GM21515 (cell line): ENCODE data around the gene PKM.

ENCODE experiments used
- ATAC-seq: cut with Tn5 transposase; IDR thresholded peaks from one replicate; pipeline ENCODE4 v1.9.1; 2021; ENCODE audit not compliant: unreplicated experiment

Gene PKM

DNA sequence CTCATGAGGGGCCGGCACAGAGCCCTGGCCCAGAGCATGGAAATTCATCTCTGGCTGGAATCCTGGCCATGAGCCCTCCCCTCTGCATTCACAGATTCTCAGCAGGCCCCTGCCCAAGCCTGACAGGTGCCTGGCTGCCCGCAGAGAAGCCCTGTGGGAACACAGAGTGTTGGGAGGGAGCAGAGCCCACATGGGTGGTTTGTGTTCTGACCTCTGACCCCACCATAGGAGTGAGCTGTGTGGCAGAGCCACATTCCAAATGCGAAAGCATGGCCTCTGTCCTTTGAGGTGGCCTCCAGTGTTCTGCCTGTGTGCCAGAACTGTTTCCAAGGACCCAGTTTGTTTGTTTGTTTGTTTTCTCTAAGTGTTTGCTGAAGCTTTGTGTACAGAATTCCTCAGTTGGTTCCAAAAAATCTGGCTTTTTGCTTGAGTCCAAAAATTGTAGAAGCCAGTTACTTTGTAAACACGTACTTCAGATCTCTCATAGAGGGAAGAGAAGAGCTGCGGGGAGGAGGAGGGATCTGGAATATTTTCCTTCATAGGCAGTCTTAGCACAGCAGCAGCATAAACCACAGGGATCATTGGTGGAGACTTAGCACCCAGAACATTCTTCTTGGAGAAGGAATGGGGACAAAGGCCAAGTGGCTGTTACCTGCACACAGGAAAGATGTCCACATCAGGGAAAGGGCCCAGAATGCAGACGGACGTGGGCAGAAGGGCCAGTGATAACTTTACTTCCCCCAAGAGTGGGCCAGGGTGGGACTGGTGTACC lies 69.4 kb downstream of the PKM start:
- ATAC-seq, result no peak

DNA sequence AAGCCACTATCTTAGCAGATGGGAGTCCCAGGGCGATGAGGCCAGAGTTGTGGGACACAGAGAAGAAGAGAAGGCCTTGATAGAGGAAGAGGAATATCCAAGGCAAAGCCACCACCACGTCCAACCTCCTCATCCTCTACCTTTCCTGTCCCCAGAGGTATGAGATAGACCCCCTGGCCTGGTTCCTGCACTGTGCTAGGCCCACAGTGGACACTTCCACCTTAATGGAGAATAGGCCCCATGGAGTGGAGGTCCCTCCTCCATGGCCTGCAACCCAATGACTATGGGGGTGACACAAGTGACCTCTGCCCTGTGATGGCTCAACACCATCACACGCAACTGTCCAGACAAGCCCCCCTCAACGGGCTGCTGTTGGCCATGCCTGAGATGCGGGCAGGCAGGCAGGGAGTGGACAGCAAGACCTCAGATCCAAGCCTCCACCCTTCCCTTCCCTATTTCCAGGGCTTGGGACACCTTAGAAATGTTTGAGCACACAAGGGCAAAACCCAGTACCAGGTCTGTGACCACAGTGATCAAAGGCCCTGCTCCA lies 70.2 kb downstream of the PKM start:
- no peak for ATAC-seq

DNA sequence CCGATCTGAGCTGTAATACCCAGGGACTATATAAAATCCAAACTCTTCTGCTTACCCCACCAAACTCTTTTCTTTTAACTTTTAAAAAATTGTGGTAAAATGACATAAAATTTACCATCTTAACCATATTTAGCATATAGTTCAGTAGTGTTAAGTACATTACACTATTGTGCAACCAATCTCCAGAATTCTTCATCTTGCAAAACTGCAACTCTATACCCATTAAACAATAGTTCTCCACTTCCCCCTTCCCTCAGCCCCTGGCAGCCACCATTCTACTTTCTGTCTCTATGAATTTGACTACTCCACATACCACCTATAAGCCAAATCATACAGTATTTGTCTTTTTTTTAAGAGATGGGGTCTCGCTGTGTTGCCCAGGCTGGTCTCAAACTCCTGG lies 74.1 kb downstream of the PKM start:
- ATAC-seq, result no peak

DNA sequence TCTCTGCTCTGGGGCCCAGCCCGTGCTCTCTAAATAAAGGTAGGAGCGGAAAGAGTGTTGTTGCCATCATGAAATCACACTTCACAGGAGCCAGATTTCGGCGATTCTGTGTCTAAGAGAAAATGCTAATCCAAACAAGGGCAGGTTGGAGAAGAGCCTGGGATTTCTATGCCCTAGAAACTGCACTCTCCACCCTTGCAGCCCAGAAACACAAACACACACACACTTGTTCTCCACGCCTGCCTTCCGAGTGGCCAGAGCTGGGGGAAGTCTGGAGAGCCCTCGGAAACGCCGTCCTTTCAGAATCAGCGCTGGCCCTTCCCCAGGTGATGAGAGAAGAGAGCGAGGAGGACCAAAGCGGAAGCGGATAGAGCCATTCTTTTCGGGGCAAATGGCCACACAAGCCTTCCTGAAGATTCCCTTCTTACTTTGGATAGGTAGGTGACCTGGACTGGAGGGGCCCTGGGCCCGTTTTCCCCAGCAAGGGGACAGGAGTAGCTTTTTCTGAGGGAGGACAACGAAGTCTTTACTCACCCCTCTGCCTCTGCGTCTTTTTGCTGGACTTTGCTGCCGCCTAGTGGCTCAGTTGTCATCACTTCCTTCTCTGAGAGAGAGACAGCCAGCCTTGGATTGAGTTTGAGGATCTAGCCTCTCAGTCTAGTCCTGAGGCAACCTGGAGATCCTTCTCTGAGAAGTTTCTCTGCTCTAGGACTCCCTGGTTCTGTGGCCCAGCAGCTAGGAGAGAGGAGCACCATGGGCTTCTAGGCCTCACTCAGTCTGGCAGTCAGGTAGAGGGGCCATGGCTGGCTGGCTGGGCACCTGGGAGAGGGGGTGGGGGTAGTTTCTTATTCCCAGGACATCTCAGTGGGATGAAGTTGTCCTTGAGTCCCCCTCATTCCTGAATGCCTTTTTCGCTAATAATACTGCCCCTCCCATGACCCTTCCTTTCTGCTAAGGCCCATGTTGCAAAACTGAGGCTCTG lies 75.1 kb downstream of the PKM start:
- peak; percentile 69 for ATAC-seq

DNA sequence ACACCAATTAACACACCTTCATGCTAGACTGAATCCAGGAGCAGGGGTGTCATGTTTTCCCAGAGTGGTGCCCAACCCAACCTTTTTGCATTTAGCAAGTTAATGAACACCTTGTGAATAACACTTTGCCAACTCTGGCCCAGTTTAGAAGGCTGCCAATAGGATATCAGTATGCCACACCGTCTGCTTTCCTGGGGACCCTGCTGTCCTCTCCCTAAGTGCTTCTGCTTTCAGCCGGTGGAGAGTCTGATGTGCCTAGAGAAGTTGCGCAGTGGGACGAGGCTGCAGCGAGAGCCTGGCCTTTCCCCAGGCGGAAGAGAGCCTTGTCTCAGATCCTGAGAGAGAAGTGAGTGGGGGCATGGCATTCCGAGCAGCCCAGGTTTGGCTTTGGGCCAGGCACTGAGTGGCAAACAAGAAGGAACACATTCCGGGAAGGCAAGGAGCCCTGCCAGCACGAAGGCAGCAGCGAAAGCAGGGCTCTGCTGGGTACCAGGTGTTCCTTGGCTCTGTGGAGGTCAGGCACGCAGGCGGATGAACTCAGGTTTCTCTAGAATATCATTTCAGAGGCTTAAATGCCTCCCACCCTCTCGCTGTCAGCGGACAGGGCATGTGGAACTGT lies 75.9 kb downstream of the PKM start:
- ATAC-seq, result no peak

DNA sequence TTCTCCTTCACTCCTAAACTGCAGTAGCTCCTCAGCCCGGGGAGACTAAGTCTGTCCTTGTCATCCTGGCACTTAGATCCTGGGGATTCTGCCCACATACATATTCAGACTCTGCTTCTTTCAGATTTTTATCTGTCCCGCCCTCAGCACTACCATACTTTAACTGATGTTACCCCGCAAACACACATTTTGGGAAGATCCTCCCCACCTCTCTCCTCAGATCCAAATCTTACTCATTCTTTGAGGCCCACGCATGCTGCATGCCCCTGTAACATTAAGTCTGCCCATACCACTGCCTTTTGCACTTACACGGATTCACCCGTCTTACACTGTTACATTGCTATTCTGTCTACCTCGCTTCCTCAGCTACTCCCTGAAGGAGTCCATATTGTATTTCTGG lies 76.7 kb downstream of the PKM start:
- ATAC-seq, result no peak

DNA sequence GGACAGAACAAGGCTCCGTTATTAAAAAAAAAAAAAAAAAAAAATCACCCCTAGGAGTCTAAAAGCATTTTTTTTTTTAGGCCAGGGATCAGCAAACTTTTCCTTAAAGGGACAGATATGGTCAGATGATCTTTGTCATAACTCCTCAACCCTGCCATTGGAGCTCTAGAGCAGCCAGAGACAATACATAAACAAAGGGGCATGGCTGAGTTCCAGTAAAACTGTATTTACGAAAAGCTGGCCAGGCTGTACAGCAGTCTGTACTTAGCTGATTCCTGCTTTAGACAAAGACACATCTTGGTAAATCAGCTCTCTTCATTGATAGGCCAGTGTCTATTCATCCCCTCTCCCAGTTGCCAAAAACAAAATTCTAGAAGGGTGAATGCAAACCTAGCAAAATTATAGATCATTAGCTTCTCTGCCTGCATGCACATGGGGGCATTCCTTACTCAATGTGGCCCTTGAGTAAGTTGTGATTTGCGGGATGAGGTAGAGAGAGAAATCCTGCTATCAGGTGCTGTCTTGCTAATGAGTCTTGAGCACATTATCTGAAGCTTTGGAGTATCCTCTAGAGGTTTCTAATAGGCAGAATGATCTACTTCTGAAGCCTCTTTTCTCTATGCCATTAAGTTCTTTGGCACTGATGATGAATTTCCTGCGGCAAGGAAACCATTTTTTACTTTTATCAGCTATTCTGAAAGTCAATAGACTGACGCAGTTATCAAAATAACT lies 77.6 kb downstream of the PKM start:
- ATAC-seq, result no peak
